ENCODE results near the gene ATOX1.
A peak's percentile ranks its signal among the peaks of the same experiment; 100 is the strongest.

DNA sequence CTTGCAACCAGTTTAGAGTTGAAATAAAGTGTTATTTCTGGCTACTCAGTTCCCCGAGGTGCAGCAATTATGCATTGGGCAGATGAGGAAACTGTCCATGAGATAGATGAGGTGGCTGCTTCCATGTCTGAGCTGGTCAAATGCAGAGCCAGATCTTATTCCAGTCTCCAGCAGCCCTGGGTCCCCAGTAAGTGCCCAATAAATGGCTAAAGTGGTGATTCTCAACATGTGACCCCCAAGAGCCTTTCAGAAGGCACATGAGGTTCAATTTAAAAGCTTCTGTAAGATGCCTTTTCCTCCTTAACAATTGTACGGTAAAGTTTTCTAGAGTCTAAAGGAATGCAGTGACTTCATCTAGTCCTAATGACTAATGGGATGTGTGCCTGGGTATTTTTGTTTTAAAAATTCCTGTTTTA is 17.5 kb downstream of the ATOX1 start:
- peak in 4 of 6 experiments; percentile 1 to 32 (median 7) for TF ChIP-seq CTCF (IDR thresholded peaks at IDR 0.05)
- no peak for TF ChIP-seq POLR2A (IDR thresholded peaks at IDR 0.05)

Measured in thyroid gland (tissue), 4 donors.